ENCODE data around the gene GOT1.

DNA sequence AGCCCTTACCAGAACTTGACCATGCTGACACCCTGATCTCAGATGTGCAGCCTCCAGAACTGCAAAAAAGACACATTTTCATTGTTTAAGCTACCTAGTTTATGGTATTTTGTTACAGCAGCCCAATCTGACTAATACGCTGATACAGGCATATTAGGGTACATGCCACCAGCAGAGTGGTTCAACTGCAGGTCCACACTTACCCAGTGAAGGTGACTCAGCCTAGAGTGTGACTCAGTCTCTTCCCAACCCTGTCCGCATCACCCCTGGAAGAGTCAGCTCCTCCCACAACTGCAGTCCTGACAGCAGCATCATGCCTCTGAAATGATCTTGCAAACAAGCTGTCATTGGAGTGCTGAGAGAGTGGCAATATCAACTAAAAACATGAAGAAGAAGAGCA is 30.8 kb upstream of the GOT1 start:
- TF ChIP-seq, protein P1, sequence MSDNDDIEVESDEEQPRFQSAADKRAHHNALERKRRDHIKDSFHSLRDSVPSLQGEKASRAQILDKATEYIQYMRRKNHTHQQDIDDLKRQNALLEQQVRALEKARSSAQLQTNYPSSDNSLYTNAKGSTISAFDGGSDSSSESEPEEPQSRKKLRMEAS (IDR thresholded peaks at IDR 0.05): no peak
- TF ChIP-seq YY1 (IDR thresholded peaks at IDR 0.05; ENCODE audit: low read depth) (no peak), EGR1 (IDR thresholded peaks at IDR 0.05) (no peak), ZBTB7A (IDR thresholded peaks at IDR 0.05; ENCODE audit: low read depth) (no peak), TCF12 (IDR thresholded peaks at IDR 0.05; ENCODE audit: low read depth) (no peak), TAF1 (IDR thresholded peaks at IDR 0.05; ENCODE audit: low read depth) (no peak), EP300 (IDR thresholded peaks at IDR 0.05; ENCODE audit: borderline replicate concordance) (no peak), RAD21 (IDR thresholded peaks at IDR 0.05; ENCODE audit: low read depth) (no peak), CEBPB (IDR thresholded peaks at IDR 0.05) (no peak), TEAD4 (IDR thresholded peaks at IDR 0.05) (no peak), NFIC (IDR thresholded peaks at IDR 0.05) (no peak)
- TF ChIP-seq, protein P2, sequence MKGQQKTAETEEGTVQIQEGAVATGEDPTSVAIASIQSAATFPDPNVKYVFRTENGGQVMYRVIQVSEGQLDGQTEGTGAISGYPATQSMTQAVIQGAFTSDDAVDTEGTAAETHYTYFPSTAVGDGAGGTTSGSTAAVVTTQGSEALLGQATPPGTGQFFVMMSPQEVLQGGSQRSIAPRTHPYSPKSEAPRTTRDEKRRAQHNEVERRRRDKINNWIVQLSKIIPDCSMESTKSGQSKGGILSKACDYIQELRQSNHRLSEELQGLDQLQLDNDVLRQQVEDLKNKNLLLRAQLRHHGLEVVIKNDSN (IDR thresholded peaks at IDR 0.05): no peak
- TF ChIP-seq, protein P3, sequence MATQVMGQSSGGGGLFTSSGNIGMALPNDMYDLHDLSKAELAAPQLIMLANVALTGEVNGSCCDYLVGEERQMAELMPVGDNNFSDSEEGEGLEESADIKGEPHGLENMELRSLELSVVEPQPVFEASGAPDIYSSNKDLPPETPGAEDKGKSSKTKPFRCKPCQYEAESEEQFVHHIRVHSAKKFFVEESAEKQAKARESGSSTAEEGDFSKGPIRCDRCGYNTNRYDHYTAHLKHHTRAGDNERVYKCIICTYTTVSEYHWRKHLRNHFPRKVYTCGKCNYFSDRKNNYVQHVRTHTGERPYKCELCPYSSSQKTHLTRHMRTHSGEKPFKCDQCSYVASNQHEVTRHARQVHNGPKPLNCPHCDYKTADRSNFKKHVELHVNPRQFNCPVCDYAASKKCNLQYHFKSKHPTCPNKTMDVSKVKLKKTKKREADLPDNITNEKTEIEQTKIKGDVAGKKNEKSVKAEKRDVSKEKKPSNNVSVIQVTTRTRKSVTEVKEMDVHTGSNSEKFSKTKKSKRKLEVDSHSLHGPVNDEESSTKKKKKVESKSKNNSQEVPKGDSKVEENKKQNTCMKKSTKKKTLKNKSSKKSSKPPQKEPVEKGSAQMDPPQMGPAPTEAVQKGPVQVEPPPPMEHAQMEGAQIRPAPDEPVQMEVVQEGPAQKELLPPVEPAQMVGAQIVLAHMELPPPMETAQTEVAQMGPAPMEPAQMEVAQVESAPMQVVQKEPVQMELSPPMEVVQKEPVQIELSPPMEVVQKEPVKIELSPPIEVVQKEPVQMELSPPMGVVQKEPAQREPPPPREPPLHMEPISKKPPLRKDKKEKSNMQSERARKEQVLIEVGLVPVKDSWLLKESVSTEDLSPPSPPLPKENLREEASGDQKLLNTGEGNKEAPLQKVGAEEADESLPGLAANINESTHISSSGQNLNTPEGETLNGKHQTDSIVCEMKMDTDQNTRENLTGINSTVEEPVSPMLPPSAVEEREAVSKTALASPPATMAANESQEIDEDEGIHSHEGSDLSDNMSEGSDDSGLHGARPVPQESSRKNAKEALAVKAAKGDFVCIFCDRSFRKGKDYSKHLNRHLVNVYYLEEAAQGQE (IDR thresholded peaks at IDR 0.05; ENCODE audit: low read depth): no peak

Measured in Ishikawa (cell line).